D341Med (cell line): ENCODE measurements around the gene UFD1.

Experiments
- DNase-seq: peaks from one replicate; pipeline ENCODE4 v3.0.0; 2012; ENCODE audit warnings: low spot score

UFD1 gene

DNA sequence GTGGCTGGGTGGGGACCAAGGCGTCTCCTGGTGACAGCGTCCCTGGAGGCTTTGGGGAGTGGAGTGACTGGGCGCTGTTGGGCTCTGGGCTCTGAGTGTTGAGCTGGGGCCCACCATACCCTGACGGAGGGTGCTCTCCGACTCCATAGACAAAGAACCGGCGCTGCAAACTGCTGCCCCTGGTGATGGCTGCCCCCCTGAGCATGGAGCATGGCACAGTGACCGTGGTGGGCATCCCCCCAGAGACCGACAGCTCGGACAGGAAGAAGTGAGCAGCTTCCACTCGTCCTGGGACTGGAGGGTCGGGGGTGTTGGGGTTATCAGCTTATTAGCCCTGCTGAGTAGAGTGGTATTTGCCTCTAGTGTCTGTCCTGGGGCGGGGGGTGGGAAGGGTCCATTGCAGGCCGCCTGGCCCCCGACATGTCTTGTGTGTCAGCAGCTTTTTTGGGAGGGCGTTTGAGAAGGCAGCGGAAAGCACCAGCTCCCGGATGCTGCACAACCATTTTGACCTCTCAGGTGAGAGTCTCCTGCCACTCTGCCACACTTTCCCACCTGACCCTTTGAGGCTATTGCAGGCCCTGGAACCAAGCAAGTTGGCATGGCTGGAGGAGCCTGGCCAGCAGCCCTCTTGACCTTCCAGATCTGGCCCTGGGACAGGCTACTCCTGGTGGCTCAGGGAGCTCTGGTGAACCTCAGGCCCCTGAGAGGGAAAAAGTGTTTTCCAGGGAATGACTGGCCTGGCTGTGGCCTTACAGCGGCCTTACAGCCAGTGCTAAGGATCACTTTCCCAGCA lies 37.6 kb upstream of the UFD1 start:
- DNase-seq = peak; percentile 25

GRCh38 chr22:19515654-19516377 lies 36.8 kb upstream of the UFD1 start:
- DNase-seq = peak; percentile 19

DNA sequence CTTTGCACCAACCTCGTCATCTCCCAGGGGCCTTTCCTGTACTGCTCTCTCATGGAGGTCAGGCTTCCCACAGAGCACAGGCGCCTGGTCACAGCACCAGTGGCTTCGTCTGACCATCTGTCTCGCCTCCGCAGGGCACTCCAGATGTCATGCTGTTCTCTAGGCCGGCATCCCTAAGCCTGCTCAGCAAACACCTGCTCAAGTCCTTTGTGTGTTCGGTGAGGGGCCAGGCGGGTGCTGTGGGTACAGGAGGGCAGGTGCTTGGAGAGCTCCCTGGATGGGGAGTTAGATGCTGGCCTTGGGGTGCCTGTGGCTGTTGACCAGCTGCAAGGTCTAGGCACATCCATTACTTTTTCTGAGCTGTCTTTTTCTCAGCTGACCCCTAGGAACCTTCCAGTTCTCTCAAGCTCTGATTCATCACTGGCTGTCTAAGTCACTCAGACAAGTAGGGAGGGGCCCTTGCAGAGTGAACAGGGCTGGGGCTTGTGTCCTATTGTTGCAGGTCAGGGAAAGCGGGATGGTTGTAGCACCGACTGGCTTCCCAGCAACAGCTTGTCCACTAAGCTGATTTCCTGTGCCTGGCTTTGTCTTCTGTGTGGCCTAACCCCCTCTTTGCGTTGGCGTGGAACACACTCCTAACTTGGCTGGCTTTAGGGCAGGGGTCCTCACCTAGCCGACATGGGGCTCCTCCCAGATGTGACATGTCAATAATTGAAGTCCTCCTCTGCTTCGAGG lies 36.0 kb upstream of the UFD1 start:
- peak; percentile 65 for DNase-seq

- DNase-seq = no peak
Observed at GRCh38 chr22:19513823-19514222, 34.8 kb upstream of the UFD1 start.

DNA sequence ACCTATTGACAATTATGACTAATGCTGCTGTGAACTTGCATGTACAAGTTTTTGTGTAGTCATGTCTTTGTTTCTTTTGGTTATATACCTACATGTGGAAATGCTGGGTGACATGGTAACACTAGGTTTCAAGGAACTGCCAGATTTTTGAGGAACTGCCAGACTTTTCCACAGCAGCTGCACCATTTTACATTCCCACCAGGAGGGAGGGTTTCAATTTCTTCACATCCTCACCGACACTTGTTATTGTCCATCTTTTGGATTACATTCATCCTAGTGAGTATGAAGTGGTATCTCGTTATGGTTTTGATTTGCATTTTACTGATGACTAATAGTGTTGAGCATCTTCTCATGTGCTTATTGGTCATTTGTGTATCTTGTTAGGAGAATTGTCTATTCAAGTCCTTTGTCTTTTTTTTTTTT lies 31.9 kb upstream of the UFD1 start:
- DNase-seq = no peak

DNA sequence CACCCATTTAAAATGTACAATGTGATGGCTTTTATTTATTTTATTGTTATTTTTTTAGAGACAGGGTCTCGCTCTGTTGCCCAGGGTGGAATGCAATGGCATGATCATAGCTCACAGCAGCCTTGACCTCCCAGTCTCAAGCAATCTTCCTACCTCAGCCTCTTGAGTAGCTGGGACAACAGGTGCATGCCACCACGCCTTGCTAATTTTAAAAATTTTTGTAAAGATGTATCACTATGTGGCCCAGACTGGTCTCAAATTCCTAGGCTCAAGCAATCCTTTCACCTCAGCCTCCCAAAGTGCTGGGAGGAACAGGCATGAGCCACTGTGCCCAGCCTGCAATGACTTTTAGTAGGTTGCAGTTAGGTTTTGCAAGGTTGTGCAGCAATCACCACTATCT lies 30.9 kb upstream of the UFD1 start:
- DNase-seq = no peak

DNA sequence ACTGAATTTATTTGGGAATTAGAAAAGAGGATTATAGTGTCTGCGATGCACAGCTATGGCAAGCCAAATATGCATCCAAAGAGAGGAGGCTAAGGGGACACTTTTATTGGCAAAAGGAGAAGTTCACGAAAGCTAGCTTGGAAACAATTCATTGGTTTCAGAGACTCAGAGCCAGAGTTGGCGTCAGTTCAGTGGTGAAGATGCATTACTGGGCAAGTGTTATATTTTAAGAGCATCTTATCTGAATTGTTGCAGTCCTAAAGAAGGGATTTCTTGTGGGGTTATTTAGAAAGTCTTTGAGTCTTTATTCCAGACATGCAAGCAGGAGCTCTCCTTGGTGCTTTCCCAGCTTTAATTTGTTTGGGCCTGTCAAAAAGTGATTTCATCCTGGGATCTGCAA lies 30.2 kb upstream of the UFD1 start:
- no peak for DNase-seq

DNA sequence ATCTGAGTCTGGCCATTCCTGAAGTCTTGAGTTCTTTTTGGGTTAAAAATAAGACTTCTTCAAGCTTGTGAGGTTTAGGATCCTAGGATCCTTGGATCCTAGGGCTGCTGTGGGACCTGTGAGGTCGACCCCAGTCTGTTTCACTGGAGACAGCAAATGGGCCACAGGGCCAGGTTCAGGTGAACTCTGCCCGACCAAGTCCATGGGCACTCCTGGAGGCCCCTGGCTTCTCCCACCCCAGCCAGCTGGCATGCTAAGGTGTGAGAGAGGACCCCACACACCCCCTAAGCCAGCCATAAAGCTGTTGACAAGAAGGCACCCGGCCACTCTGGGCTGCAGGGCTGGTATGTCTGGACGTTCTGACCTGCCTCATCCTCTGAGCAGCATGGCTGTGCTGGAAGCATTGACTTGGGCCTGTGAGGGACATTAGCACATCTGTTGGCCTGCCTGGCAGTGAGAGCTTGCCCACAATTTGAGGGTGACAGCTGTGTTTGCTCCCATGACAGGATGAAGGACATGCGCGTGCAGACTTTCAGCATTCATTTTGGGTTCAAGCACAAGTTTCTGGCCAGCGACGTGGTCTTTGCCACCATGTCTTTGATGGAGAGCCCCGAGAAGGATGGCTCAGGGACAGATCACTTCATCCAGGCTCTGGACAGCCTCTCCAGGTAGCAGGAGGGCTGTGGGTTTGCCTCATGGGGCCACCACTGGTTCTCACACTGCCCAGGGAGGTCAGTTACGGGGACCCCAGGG lies 29.2 kb upstream of the UFD1 start:
- no peak for DNase-seq

DNA sequence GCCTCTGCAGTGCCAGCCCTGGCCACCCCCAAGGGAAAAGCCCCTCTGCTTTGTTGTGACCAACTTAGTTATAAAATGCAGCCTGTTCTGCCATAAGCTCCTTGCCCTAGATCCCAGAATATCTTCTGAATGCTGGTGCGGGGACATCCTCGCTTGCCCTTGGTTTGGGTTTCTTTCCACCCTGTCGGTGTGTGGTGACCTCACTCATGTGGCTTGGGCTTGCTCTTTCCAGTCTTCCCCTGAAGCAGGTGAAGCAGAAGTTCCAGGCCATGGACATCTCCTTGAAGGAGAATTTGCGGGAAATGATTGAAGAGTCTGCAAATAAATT lies 28.5 kb upstream of the UFD1 start:
- DNase-seq = no peak

DNA sequence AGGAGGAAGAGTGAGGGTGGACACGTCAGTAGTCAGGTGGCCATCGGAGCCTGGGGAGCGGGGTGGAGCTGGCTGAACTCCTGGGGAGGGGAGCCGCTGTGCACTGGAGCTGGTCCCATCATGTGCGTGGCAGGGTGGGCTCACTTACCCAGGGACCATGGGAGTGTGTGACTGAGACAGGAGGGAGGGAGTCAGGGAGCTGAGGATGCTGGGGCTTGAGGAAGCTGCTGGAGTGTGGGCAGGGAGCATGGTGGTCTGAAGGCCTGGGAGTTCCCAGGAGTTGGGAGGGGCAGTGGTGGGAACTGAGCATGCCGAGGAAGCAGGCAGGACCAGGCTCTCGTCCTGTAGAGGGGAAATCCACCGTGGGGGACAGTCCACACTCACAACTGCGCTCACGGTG lies 27.2 kb upstream of the UFD1 start:
- DNase-seq = no peak

DNA sequence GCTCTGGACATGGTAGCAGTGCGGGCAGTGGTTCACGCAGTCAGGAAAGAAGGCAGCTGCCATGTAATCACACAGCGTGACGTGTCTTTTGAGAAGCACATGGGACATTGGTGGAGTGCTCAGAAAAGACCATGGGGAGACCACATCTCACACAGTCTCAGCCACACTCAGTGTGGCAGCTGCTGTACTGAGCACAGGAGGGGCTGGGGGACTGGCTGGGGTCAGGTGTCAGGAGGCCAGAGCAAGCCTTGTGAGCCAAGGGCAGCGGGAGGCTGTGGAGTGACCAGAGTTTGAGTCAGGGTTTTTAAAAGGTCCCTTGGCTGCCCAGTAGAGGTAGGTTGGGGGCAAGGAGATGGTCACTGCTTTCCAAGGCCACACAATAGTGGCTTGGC lies 26.7 kb upstream of the UFD1 start:
- no peak for DNase-seq

DNA sequence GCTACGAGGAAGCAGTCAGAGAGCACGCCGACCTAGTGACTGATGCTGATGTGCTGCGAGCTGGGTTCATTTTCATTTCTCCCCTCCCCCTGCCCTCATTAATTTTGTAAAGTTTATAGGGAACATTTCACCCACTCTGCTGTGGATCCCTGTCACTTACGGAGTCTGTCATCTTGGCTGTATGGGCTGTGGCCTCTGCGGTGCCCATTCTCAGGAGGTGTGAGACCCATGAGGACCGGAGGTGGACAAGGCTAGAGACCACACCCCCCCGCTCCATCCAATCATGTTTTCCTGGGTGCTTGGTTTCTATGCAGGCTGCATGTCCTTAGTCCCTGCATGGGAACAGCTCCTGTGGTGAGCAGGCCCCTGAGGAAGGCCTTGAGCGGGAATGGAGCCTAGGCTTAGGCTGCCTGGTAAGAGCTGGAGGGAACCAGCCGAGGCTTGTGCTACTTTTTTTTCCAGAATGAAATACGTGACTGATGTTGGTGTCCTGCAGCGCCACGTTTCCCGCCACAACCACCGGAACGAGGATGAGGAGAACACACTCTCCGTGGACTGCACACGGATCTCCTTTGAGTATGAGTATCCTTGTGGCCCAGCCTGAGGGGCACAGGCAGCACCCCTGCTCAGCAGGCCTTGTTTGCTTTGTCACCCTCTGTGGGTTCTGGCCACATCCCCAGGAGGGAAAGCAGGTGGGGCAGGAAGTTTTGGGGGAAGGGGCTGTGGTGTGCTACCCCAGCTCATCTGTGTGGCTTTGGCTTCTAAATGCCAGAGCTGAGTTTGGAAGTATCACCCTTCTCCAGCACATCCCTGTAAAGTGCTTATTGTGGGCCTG lies 26.1 kb upstream of the UFD1 start:
- no peak for DNase-seq

- DNase-seq = peak; percentile 35
Observed at GRCh38 chr22:19503869-19504268, 24.9 kb upstream of the UFD1 start.

DNA sequence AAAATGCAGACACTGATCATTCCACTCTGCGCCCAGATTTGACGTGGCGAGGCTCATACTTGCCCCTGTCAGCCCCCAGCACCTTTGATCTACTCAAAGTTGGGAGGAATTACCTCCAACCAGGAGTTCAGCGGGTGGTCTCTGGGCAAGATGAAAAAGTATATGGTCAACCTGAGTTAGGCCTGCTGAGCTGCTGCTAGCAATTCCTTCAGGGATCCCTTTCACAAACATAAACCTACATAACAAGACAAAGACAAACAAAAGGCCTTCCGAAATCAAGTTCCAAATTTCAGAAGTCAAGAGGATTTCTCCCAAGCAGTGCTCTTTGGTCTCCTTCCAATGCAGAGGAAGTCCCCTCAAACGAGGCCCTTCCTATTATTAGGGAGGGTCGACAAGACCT lies 24.4 kb upstream of the UFD1 start:
- no peak for DNase-seq

DNA sequence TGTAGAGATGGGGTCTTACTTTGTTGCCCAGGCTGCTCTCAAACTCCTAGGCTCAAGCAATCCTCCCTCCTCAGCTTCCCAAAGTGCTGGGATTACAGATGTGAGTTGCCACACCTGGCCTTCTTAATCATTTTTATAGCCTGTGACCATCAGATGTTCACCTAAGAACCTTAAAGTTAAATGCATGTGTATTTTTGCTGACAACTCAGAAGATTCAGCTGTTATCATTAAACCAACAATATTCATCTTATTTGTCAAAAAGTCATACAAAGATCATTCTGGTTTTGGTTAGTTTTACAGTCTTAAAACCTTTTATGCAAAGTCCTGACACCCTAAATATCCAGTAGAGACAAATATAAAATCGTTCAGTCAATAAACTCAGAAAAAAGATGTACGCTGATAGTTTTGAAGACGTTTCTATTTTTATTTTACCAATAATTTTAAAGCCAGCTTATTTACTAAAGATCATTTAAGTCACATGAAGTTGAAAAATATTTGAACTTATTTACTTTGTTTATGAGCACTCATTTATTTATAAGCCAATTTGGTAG lies 23.0 kb upstream of the UFD1 start:
- no peak for DNase-seq

DNA sequence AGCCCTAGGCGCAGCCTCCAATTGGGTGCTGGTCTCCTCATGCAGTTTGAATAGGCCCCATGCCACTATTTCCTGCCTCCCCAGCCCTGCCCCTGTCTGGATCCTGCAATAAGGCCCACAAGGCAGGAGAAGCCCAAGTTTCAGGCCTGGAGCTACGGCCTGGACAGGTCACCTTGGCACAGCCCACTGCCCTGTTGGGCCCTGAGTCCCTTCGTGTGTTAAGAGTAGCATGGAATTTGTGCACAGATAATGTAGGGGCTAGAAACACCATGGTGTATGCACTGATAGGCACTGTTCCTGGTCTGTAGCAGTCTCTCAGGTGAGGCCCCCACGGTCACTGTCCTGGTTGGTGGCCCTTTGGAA lies 20.9 kb upstream of the UFD1 start:
- DNase-seq = no peak

- no peak for DNase-seq
Observed at GRCh38 chr22:19499236-19499879, 20.4 kb upstream of the UFD1 start.

DNA sequence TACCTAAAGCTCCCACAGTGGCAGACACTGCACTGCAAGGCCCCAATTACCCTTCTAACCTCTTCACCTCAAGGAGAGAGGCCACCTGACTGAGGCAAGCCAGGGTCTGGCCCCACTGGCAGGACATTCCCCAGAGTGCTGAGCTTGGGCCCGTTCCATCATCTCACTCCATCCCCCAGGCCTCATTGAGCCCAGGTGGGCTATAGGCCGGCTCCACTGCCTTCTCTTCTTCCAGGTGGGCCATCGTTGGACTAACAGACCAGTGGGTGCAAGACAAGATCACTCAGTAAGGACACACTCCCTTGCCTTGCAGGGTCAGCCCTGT lies 19.8 kb upstream of the UFD1 start:
- no peak for DNase-seq

DNA sequence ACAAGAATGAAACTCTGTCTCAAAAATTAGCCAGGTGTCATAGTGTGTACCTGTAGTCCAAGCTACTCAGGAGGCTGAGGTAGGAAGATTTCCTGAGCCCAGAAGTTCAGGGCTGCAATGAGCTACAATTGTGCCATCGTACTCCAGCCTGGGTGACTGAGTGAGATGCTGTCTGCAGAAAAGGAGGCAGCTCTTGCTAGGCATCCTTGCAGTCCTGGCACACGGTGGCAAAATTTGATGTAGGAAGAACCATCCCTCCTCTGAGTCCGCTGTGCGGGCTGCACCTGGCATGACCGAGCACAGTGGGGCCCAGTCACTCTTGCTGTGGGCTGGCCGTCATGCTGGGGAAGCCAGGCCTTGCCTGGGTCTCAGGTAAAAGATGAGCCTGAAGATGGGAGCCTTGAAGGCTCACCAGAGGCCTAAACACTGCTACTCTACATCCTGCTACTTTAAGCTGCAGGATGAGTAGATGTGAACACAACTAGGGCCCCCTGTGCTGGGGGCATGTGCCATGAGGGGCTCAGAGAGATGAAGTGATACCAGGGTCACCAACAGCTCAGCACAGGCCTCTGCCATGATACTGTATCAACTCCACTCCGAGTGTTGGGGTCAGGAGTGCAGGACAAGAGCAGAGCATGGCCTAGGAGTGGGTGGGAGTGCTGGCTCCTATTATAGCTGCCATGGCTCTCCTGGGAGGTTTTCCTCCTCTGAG lies 19.3 kb upstream of the UFD1 start:
- DNase-seq = no peak

DNA sequence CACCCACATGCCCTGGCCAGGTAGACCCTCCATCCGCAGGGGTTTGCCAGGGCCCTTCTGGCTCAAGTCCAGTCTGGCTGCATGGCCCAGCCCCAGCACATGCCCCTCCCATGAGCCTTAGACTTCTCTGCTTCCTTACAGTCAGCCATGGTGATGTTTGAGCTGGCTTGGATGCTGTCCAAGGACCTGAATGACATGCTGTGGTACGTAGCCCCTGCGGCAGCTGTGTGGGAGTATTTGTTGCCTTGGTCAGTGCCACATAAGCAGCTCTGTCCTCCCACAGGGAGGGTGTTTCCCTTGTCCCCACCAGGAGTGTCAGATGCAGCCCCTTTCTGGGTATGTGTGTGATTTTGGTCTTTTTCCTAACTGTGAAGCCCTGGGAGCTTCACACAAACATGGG lies 18.3 kb upstream of the UFD1 start:
- DNase-seq = no peak

DNA sequence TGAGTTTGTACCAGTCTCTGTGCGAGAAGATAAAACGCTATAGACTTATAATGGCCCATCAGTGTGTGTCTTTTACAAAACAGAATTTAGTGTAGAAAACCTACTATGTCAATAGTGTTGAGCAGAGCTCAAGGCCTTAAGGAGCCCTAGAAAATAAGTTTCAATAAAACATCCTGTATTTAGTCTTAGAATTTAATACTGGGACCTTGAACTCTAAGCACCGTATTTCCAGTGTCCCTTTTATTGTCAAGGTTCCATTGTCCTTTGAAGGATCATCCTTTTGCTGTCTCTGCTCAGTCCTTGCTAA lies 17.3 kb upstream of the UFD1 start:
- no peak for DNase-seq
